Mucosa of descending colon (tissue), 3 donors: Measurements from ENCODE around the gene JAZF1. TPM values are rescaled to one million over a fixed set of nuclear protein-coding genes. Genes with fewer than 3 reads are reported as not detected.
"Not testable (repeated sequence)": the region's sequence is repeated elsewhere in the genome, so short reads cannot be mapped to it uniquely, and the experiment has no call there.

Experiments
- ATAC-seq: fragments of 200-7000 bp; cut with Tn5 transposase; one replicate; pipeline ENCODE4 v1.9.1; 2020; ENCODE audit warnings: mild to moderate bottlenecking, moderate library complexity
- DNase-seq, 3 donors: peaks; one replicate each; pipeline ENCODE4 v3.0.0-alpha.2; 2020
- H3K36me3 ChIP-seq: fragments of 200-600 bp; one replicate; pipeline ENCODE4 v1.8.0; 2021; ENCODE audit warnings: low read depth, mild to moderate bottlenecking
- H3K4me1 ChIP-seq: fragments of 200-600 bp; one replicate; pipeline ENCODE4 v1.8.0; 2021; ENCODE audit warnings: low read depth, mild to moderate bottlenecking
- H3K4me3 ChIP-seq: fragments of 200-600 bp; one replicate; pipeline ENCODE4 v1.8.0; 2021; ENCODE audit warnings: mild to moderate bottlenecking
- H3K9me3 ChIP-seq: fragments of 200-600 bp; one replicate; pipeline ENCODE4 v1.8.0; 2021; ENCODE audit warnings: mild to moderate bottlenecking
- CTCF ChIP-seq: fragments of 200-600 bp; IDR thresholded peaks from one replicate; pipeline ENCODE4 v1.8.0; 2022; ENCODE audit warnings: antibody characterized with exemption, mild to moderate bottlenecking
- intact Hi-C, 2 donors: fragments of 100-400 bp; cut with DNase I in 1 of 2; cut with micrococcal nuclease in 1 of 2; formaldehyde crosslinking; loops; one replicate each; pipeline versions ENCODE4 v1.11.0 to v1.11.1; 2022; cut with DNase I, micrococcal nuclease
- total RNA-seq, 3 donors: library from RNA; stranded (reverse); fragmentation: NEBNext Ultra II Directional in 2 of 3; extraction: Animal tissue kit (Norgen Biotek cat#: 25700) in 2 of 3; gene quantifications; one replicate each; pipeline versions ENCODE4 v1.2.1 to v1.2.4, GENCODE V29; 2021 to 2023
- donor health status: DM: no; HTN: no; CAD: no; lungs with moderate emphysema.
- donor health status: DM: no; HTN: no; CAD: no.
- donor health status: DM: no; HTN: yes; CAD: no.

Gene JAZF1
- total RNA-seq, 3 donors from 2014 or later = 4.9 to 68.4 (median 6.4) TPM

- no peak for TF ChIP-seq CTCF
- intact Hi-C loops = loop anchor here (5.0 to 10.0 kb wide), 2 partner anchors 346 to 728 kb away; no protein-coding TSS in a partner anchor
- DNase-seq (no peak), ATAC-seq (no peak)
- Histone ChIP-seq H3K36me3 (no peaks in the 10 kb centered on the region), H3K9me3 (no peaks in the 10 kb centered on the region), H3K4me1 (peaks cover 7% of the 10 kb centered on the region), H3K4me3 (no peak overlapping the region)
Measured at GRCh38 chr7:27922907-27923641, 257.5 kb downstream of the JAZF1 start.

GRCh38 chr7:27922389-27922788, 258.2 kb downstream of the JAZF1 start:
- not testable (repeated sequence) for H3K9me3 ChIP-seq, DNase-seq, H3K4me3 ChIP-seq, ATAC-seq, H3K36me3 ChIP-seq, H3K4me1 ChIP-seq
- intact Hi-C loops = loop anchor here (5.0 to 10.0 kb wide), 2 partner anchors 345 to 728 kb away; no protein-coding TSS in a partner anchor

DNA sequence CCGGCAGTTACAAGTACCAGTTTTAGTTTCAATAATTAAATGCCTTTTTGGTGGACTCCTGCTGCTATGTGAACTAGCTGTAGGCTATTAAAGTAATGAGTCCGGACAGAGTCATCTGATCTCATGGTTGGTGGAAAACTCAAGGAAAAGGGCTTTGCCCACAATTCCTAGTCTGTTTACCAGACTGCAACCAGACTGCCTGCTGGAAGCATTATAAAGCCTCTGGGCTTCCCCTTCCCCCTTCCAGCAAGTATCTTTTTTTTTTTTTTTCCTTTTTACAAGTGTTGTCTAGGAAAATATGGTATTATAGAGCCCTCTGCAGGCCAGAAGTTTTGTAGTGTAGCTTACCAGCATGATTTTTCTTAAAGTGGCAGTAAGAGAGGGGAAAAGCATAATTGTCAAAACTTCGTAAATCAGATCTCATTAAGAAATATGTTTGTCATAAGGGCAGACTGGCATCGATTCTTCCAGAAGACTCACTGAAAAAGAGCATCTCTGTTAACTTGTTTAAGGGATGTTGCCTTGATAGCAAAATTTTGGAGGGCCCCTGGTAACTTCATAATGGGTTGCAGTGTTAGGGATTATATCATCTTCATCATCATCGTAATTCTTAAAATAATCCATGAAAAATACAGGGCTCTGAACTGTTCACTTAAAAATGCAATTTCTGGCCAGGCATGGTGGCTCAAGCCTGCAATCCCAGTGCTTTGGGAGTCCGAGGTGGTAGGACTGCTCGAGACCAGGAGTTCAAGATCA, 259.3 kb downstream of the JAZF1 start:
- Histone ChIP-seq H3K4me3 (no peak overlapping the region), H3K4me1 (peaks cover 7% of the 10 kb centered on the region), H3K36me3 (no peaks in the 10 kb centered on the region), H3K9me3 (no peaks in the 10 kb centered on the region)
- peak in 1 of 3 donors; percentile 85 for DNase-seq
- intact Hi-C loops = loop anchor here (5.0 to 10.0 kb wide), 2 partner anchors 344 to 726 kb away; no protein-coding TSS in a partner anchor
- ATAC-seq = peak; percentile 88
- peak; percentile 15 for TF ChIP-seq CTCF

GRCh38 chr7:27920281-27920946, 260.2 kb downstream of the JAZF1 start:
- ATAC-seq (no peak), DNase-seq (no peak)
- Histone ChIP-seq H3K9me3 (no peaks in the 10 kb centered on the region), H3K36me3 (no peaks in the 10 kb centered on the region), H3K4me3 (no peak overlapping the region), H3K4me1 (peaks cover 7% of the 10 kb centered on the region)
- no peak for TF ChIP-seq CTCF
- intact Hi-C loops = loop anchor here (5.0 to 10.0 kb wide), 2 partner anchors 343 to 726 kb away; no protein-coding TSS in a partner anchor

GRCh38 chr7:27918503-27918902, 262.1 kb downstream of the JAZF1 start:
- Histone ChIP-seq H3K4me1 (peaks cover 7% of the 10 kb centered on the region), H3K9me3 (no peaks in the 10 kb centered on the region), H3K36me3 (no peaks in the 10 kb centered on the region), H3K4me3 (no peak overlapping the region)
- intact Hi-C loops = no loop called here
- ATAC-seq (no peak), DNase-seq (no peak)
- no peak for TF ChIP-seq CTCF
